Uterus (tissue), 2 donors: ENCODE data around the gene ARID1B.

ENCODE experiments used
- CTCF ChIP-seq, 4 experiments: fragments of 200-600 bp in 2 of 4; fragments of 450-650 bp in 2 of 4; sonication (generic) in 2 of 4; IDR thresholded peaks; one replicate each; pipeline ENCODE4 v1.5.1; 2016 to 2019; ENCODE audit warnings: antibody characterized with exemption in 4 of 4, mild to moderate bottlenecking in 2 of 4, moderate library complexity in 1 of 4
- POLR2A ChIP-seq, 2 donors: fragments of 450-650 bp; IDR thresholded peaks; one replicate each; pipeline ENCODE4 v1.6.1; 2016; ENCODE audit warnings: antibody characterized with exemption in 2 of 2, mild to moderate bottlenecking in 1 of 2, moderate library complexity in 1 of 2

- TF ChIP-seq CTCF (IDR thresholded peaks at IDR 0.05): no peak
- no peak for TF ChIP-seq POLR2A (IDR thresholded peaks at IDR 0.05)
These were observed 451.4 kb downstream of the ARID1B start for GRCh38 chr6:157228426-157229131.
